Muscle of arm (tissue), 14 donors: ENCODE data around the gene B4GALNT2. TPM values are rescaled to one million over a fixed set of nuclear protein-coding genes. Genes with fewer than 3 reads are reported as not detected.
"Not testable (repeated sequence)": the region's sequence is repeated elsewhere in the genome, so short reads cannot be mapped to it uniquely, and the experiment has no call there.

ENCODE experiments used
- DNase-seq: peaks from one replicate; pipeline ENCODE4 v3.0.0-alpha.2; 2013
- long read RNA-seq, 11 donors: transcript quantifications; one replicate each; lab custom pipeline, GENCODE V29; 2026
- polyA plus RNA-seq, 12 donors: library from polyadenylated mRNA; unstranded; fragments of 120-200 nt; gene quantifications; one replicate each; pipeline ENCODE4 v1.2.1, GENCODE V29; 2013; ENCODE audit not compliant: insufficient read length in 12 of 12

Gene B4GALNT2
- under 1 TPM in 10 of 12 donors, not detected in 2; 0.07 to 0.36 (median 0.15) TPM for polyA plus RNA-seq
- long read RNA-seq, donor 1, result 0 reads
- long read RNA-seq, donor 2, result 0 reads
- long read RNA-seq, donor 3, result 0 reads
- long read RNA-seq, donor 4, result 0 reads
- long read RNA-seq, donor 5, result 0 reads
- long read RNA-seq, donor 6, result 0 reads
- long read RNA-seq, donor 7, result 0 reads
- long read RNA-seq, donor 8, result 0 reads
- long read RNA-seq, donor 9, result 0 reads
- long read RNA-seq, donor 10, result 0 reads
- long read RNA-seq, donor 11, result 0 reads

- no peak for DNase-seq
Observed at GRCh38 chr17:49132699-49133364, at the start of gene B4GALNT2. B4GALNT2 (plus strand) TSS chr17:49132769; CDS start chr17:49132793, 24 bp downstream.

- DNase-seq, result not testable (repeated sequence)
Observed at GRCh38 chr17:49085046-49085445, 47.5 kb upstream of the B4GALNT2 start.

- DNase-seq, result no peak
Observed at GRCh38 chr17:49085565-49086315, 46.8 kb upstream of the B4GALNT2 start.

GRCh38 chr17:49086316-49086605 is 46.3 kb upstream of the B4GALNT2 start:
- no peak for DNase-seq

GRCh38 chr17:49086649-49087048 is 45.9 kb upstream of the B4GALNT2 start:
- no peak for DNase-seq

- DNase-seq, result no peak
Observed at GRCh38 chr17:49089094-49089493, 43.5 kb upstream of the B4GALNT2 start.

GRCh38 chr17:49090878-49091594 is 41.5 kb upstream of the B4GALNT2 start:
- no peak for DNase-seq

- no peak for DNase-seq
Observed at GRCh38 chr17:49093131-49093530, 39.4 kb upstream of the B4GALNT2 start.

GRCh38 chr17:49100601-49101000 is 32.0 kb upstream of the B4GALNT2 start:
- no peak for DNase-seq

- no peak for DNase-seq
Observed at GRCh38 chr17:49101054-49101534, 31.5 kb upstream of the B4GALNT2 start.

- not testable (repeated sequence) for DNase-seq
Observed at GRCh38 chr17:49103360-49103759, 29.2 kb upstream of the B4GALNT2 start.

- DNase-seq, result no peak
Observed at GRCh38 chr17:49104511-49105074, 28.0 kb upstream of the B4GALNT2 start.

GRCh38 chr17:49106321-49107210 is 26.0 kb upstream of the B4GALNT2 start:
- no peak for DNase-seq

GRCh38 chr17:49107211-49107557 is 25.4 kb upstream of the B4GALNT2 start:
- no peak for DNase-seq

- DNase-seq, result no peak
Observed at GRCh38 chr17:49108318-49108717, 24.3 kb upstream of the B4GALNT2 start.

- no peak for DNase-seq
Observed at GRCh38 chr17:49110509-49110908, 22.1 kb upstream of the B4GALNT2 start.

- no peak for DNase-seq
Observed at GRCh38 chr17:49111934-49112333, 20.6 kb upstream of the B4GALNT2 start.

- no peak for DNase-seq
Observed at GRCh38 chr17:49112936-49113335, 19.6 kb upstream of the B4GALNT2 start.

- DNase-seq, result no peak
Observed at GRCh38 chr17:49114703-49115102, 17.9 kb upstream of the B4GALNT2 start.

- DNase-seq, result no peak
Observed at GRCh38 chr17:49117587-49118230, 14.9 kb upstream of the B4GALNT2 start.
